T-helper 17 cell (primary cell): ENCODE measurements around the gene RAD51AP1. TPM values are rescaled to one million over a fixed set of nuclear protein-coding genes. Genes with fewer than 3 reads are reported as not detected.
"Not testable (repeated sequence)": the region's sequence is repeated elsewhere in the genome, so short reads cannot be mapped to it uniquely, and the experiment has no call there.

Source experiments
- ATAC-seq: fragments of 150-1000 bp; cut with Tn5 transposase; 2 replicates; pipeline ENCODE4 v1.10.0; 2021; ENCODE audit warnings: mild to moderate bottlenecking, moderate library complexity
- DNase-seq, 3 donors: peaks; one replicate each; pipeline versions ENCODE4 v3.0.0 to v3.0.0-alpha.2; 2020 to 2021
- H3K9me3 ChIP-seq: one replicate; pipeline ENCODE4 v1.7.0; 2013; ENCODE audit warnings: low read length, mild to moderate bottlenecking; ENCODE audit not compliant: control insufficient read depth, poor library complexity, severe bottlenecking
- H3K27ac Mint-ChIP-seq: one replicate; pipeline ENCODE4 v1.8.0; 2022; ENCODE audit warnings: mild to moderate bottlenecking, moderate library complexity, mixed read lengths
- H3K27me3 Mint-ChIP-seq: one replicate; pipeline ENCODE4 v1.8.0; 2022; ENCODE audit warnings: mixed read lengths
- H3K36me3 Mint-ChIP-seq: one replicate; pipeline ENCODE4 v1.8.0; 2022; ENCODE audit warnings: low read depth, mixed read lengths
- H3K4me1 Mint-ChIP-seq: one replicate; pipeline ENCODE4 v1.8.0; 2022; ENCODE audit warnings: mild to moderate bottlenecking, mixed read lengths
- H3K4me3 Mint-ChIP-seq: one replicate; pipeline ENCODE4 v1.8.0; 2022; ENCODE audit warnings: mild to moderate bottlenecking, moderate library complexity, mixed read lengths
- total RNA-seq, 4 donors: library from RNA in 2 of 4; stranded (reverse) in 2 of 4; gene quantifications; one replicate each; pipeline ENCODE4 v1.2.3 and lab custom pipeline; 2022 to 2026

RAD51AP1 gene, protein sequence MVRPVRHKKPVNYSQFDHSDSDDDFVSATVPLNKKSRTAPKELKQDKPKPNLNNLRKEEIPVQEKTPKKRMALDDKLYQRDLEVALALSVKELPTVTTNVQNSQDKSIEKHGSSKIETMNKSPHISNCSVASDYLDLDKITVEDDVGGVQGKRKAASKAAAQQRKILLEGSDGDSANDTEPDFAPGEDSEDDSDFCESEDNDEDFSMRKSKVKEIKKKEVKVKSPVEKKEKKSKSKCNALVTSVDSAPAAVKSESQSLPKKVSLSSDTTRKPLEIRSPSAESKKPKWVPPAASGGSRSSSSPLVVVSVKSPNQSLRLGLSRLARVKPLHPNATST
- total RNA-seq (under 1 TPM; 0.34 to 0.72 TPM), total RNA-seq (lab: John Stamatoyannopoulos, UW) (0.75 to 2.0 reads per million in 2 donors)

- Mint-ChIP-seq H3K27me3 (no peaks in the 10 kb centered on the region), H3K36me3 (no peaks in the 10 kb centered on the region), H3K4me1 (peaks cover 20% of the 10 kb centered on the region), H3K27ac (peak within 1 kb of the TSS; percentile 98), H3K4me3 (peak within 1 kb of the TSS; percentile 99)
- no peaks in the 10 kb centered on the region for H3K9me3 ChIP-seq
- DNase-seq: peak; percentile 87 to 91 (median 90)
- peak; percentile 99 for ATAC-seq
Observed at GRCh38 chr12:4538207-4539160, at the start of gene RAD51AP1. Gene RAD51AP1, plus strand, starts transcription at chr12:4538890. Its CDS starts 50 bp downstream, at chr12:4538940.

DNA sequence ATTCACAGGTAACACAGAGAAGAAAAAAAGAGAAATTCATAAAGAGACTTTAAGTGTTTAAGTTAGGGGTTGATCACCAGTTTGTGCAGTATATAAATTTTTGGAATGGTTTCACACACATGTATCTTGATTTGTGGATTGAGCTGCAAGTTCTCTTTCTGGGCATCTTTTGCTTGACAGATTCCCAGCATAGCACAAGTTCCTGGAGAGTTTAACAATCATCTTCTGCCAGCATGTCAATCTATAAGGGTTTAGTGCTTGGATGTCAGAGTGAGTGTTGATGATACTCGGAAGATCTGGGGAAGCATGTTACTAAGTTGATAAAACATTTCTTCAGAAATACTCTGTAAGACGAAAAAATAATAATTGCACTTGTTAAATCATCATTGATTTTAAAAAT lies 49.1 kb upstream of the RAD51AP1 start:
- Mint-ChIP-seq H3K4me1 (peaks cover 8% of the 10 kb centered on the region), H3K36me3 (peaks cover 8% of the 10 kb centered on the region), H3K27me3 (no peaks in the 10 kb centered on the region), H3K27ac (no peak overlapping the region), H3K4me3 (no peak overlapping the region)
- ATAC-seq (no peak), DNase-seq (no peak)
- H3K9me3 ChIP-seq: no peaks in the 10 kb centered on the region

DNA sequence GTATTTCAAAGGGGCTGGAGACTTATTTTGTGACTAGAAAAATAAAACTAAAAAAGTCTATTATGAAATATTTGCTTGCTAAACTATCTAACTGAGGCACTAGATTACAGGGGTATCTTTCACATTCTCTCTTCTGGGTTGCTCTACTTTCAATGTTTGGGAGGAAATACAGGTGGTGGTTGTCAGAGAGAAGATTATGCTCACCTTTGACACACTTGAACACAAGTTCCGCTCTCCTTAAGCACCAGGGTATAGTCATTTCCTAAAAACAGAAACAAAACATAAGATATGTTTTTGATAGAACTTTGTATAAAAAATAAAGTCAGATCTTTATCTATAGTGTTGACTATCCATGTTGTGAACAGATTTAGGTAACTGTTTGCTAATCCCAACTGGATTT lies 47.7 kb upstream of the RAD51AP1 start:
- peak overlapping the region; percentile 70 for H3K27ac Mint-ChIP-seq
- H3K4me1 Mint-ChIP-seq: peaks cover 4% of the 10 kb centered on the region
- H3K36me3 Mint-ChIP-seq: peaks cover 8% of the 10 kb centered on the region
- H3K9me3 ChIP-seq: no peaks in the 10 kb centered on the region
- peak; percentile 64 for ATAC-seq
- no peak overlapping the region for H3K4me3 Mint-ChIP-seq
- no peaks in the 10 kb centered on the region for H3K27me3 Mint-ChIP-seq
- DNase-seq: no peak

DNA sequence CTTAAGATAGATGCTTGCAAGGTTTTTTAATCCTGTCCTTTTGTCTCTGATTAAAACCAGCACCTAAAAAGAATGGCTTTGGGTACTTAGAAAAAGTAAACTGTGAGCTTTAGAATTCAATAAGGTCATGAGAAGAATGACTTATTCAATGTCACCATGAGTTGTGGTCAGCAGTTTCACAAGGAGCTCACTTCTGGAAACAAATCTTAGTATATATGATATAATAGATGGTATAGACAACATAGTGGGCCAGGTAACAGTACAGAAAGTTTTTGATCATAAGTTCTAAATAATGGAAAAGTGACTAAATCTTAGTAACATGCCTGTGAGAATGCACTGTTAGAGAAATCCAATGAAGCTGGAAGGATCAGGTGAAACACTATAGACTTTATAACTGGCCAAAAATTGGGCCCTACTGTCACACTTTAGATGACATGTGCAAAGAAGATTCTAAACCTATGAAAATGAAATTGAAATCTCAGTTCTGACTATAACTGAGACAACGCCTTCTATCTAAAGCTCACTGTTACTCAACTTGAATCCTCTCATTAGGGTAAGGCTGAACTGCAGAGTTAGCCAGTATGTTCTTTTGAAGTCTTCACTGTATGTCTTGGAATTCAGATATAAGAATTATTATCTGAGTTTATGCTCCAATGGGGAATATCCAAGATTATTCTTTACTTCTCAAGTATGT lies 42.4 kb upstream of the RAD51AP1 start:
- H3K27ac Mint-ChIP-seq: no peak overlapping the region
- H3K9me3 ChIP-seq: no peaks in the 10 kb centered on the region
- no peaks in the 10 kb centered on the region for H3K27me3 Mint-ChIP-seq
- DNase-seq (no peak), ATAC-seq (no peak)
- H3K36me3 Mint-ChIP-seq: peaks cover 8% of the 10 kb centered on the region
- no peak overlapping the region for H3K4me3 Mint-ChIP-seq
- H3K4me1 Mint-ChIP-seq: peaks cover 6% of the 10 kb centered on the region

GRCh38 chr12:4499186-4499585 lies 39.5 kb upstream of the RAD51AP1 start:
- peaks cover 17% of the 10 kb centered on the region for H3K36me3 Mint-ChIP-seq
- DNase-seq: no peak
- peaks cover 7% of the 10 kb centered on the region for H3K4me1 Mint-ChIP-seq
- no peaks in the 10 kb centered on the region for H3K9me3 ChIP-seq
- no peak overlapping the region for H3K4me3 Mint-ChIP-seq
- no peaks in the 10 kb centered on the region for H3K27me3 Mint-ChIP-seq
- no peak overlapping the region for H3K27ac Mint-ChIP-seq
- ATAC-seq: no peak

GRCh38 chr12:4505376-4505986 lies 33.2 kb upstream of the RAD51AP1 start:
- no peak for ATAC-seq
- Mint-ChIP-seq H3K4me1 (peaks cover 24% of the 10 kb centered on the region), H3K27me3 (no peaks in the 10 kb centered on the region), H3K36me3 (peaks cover 16% of the 10 kb centered on the region), H3K27ac (no peak overlapping the region), H3K4me3 (no peak overlapping the region)
- no peak for DNase-seq
- no peaks in the 10 kb centered on the region for H3K9me3 ChIP-seq

DNA sequence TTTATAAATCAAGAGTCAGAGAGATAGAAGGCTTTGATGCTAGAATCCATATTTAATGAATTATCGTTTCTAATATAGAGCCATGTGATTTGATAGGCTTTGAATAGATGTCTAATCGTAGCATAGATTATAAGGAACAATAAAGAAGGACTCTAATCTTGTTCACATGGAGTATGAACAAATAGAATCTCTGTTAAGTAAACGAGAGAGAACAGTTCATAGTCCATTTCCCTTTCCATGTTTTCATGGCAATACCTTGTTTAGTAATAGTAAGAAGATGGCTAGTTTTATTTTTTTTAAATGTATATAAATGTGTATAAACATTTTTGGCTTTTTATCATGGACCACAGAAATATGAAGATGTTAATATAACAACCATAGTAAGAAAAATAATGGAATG lies 32.3 kb upstream of the RAD51AP1 start:
- H3K27ac Mint-ChIP-seq: peak overlapping the region; percentile 92
- ATAC-seq: no peak

DNA sequence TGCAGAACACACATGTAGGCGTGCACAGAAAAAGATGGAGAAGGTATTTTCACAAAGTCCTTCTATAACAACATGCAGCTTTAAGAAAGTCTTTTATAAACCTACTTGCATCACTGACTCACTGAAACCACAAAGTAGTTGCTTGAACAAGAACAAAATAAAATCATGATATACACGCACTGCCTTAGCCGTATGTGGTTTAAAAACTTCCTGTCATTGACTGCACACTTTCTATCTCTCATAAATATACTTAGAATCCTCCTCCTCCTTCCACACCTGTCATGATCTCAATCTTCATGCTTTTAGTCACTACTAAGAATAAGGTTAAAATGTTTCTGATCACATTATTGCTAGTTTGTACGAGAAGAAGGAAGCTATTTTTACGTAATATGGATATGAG lies 31.8 kb upstream of the RAD51AP1 start:
- DNase-seq (no peak), ATAC-seq (peak; percentile 97)
- Mint-ChIP-seq H3K4me3 (peak overlapping the region; percentile 90), H3K4me1 (peaks cover 21% of the 10 kb centered on the region), H3K27ac (peak overlapping the region; percentile 92), H3K36me3 (peaks cover 10% of the 10 kb centered on the region), H3K27me3 (no peaks in the 10 kb centered on the region)
- no peaks in the 10 kb centered on the region for H3K9me3 ChIP-seq

More for the DNA sequence above, 32.3 kb upstream of the RAD51AP1 start:
- H3K27me3 Mint-ChIP-seq: no peaks in the 10 kb centered on the region
- H3K4me1 Mint-ChIP-seq: peaks cover 22% of the 10 kb centered on the region
- no peak for DNase-seq
- H3K36me3 Mint-ChIP-seq: peaks cover 11% of the 10 kb centered on the region
- H3K4me3 Mint-ChIP-seq: peak overlapping the region; percentile 90
- H3K9me3 ChIP-seq: no peaks in the 10 kb centered on the region

DNA sequence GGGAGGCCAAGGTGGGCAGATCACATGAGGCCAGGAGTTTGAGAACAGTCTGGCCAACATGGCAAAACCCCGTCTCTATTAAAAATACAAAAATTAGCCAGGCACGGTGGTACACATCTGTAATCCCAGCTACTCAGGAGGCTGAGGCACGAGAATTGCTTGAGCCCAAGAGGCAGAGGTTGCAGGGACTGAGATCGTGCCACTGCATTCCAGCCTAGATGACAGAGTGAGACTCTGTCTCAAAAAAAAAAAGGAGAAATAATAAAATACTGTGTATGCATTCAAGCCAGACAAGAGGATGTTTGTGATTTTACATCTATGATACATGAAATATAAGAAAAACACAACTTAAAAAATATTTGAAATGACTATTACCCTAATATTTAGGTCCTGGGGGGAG lies 30.2 kb upstream of the RAD51AP1 start:
- H3K4me1 Mint-ChIP-seq: peaks cover 19% of the 10 kb centered on the region
- not testable (repeated sequence) for H3K9me3 ChIP-seq, DNase-seq

DNA sequence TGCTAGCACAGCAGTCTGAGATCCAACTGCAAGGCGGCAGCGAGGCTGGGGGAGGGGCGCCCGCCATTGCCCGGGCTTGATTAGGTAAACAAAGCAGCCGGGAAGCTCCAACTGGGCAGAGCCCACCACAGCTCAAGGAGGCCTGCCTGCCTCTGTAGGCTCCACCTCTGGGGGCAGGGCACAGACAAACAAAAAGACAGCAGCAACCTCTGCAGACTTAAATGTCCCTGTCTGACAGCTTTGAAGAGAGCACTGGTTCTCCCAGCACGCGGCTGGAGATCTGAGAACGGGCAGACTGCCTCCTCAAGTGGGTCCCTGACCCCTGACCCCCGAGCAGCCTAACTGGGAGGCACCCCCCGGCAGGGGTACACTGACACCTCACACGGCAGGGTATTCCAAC lies 29.4 kb upstream of the RAD51AP1 start:
- not testable (repeated sequence) for H3K9me3 ChIP-seq, ATAC-seq, H3K27me3 Mint-ChIP-seq, H3K4me3 Mint-ChIP-seq, DNase-seq, H3K36me3 Mint-ChIP-seq, H3K27ac Mint-ChIP-seq
- H3K4me1 Mint-ChIP-seq: peaks cover 19% of the 10 kb centered on the region

More for the DNA sequence above, 30.2 kb upstream of the RAD51AP1 start:
- not testable (repeated sequence) for H3K27me3 Mint-ChIP-seq, ATAC-seq, H3K36me3 Mint-ChIP-seq, H3K4me3 Mint-ChIP-seq
- peak overlapping the region; percentile 92 for H3K27ac Mint-ChIP-seq

- H3K36me3 Mint-ChIP-seq: peaks cover 10% of the 10 kb centered on the region
- no peak overlapping the region for H3K27ac Mint-ChIP-seq
- H3K4me3 Mint-ChIP-seq: no peak overlapping the region
- H3K4me1 Mint-ChIP-seq: no peaks in the 10 kb centered on the region
- ATAC-seq: no peak
- no peak for DNase-seq
- H3K9me3 ChIP-seq: no peaks in the 10 kb centered on the region
- no peaks in the 10 kb centered on the region for H3K27me3 Mint-ChIP-seq
Observed at GRCh38 chr12:4518106-4518728, 20.5 kb upstream of the RAD51AP1 start.

DNA sequence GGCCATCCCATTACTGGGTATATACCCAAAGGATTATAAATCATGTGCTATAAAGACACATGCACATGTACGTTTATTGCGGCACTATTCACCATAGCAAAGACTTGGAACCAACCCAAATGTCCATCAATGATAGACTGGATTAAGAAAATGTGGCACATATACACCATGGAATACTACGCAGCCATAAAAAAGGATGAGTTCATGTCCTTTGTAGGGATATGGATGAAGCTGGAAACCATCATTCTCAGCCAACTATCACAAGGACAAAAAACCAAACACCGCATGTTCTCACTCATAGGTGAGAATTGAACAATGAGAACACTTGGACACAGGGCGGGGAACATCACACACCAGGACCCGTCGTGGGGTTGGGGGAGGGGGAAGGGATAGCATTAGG lies 15.2 kb upstream of the RAD51AP1 start:
- not testable (repeated sequence) for H3K27ac Mint-ChIP-seq, H3K9me3 ChIP-seq, H3K36me3 Mint-ChIP-seq, DNase-seq, H3K27me3 Mint-ChIP-seq, H3K4me1 Mint-ChIP-seq, H3K4me3 Mint-ChIP-seq, ATAC-seq
